MM.1S (cell line): ENCODE measurements around the gene CYP27C1.

Experiments used
- CTCF ChIP-seq: fragments of 300-600 bp; sonication (generic); IDR thresholded peaks from 2 replicates; pipeline ENCODE4 v1.5.1; 2016; ENCODE audit warnings: antibody characterized with exemption, low read length, mixed read lengths
- EZH2 ChIP-seq: fragments of 300-600 bp; sonication (generic); optimal IDR thresholded peaks from 2 replicates; pipeline ENCODE3; 2017; ENCODE audit warnings: low read depth, mild to moderate bottlenecking, antibody characterized with exemption, low read length, mixed read lengths
- EZH2phosphoT487 ChIP-seq: fragments of 300-600 bp; sonication (generic); IDR thresholded peaks from 2 replicates; pipeline ENCODE4 v1.6.1; 2018; ENCODE audit warnings: antibody characterized with exemption, low read length

GRCh38 chr2:127158614-127159290 lies 61.3 kb downstream of the CYP27C1 start:
- TF ChIP-seq CTCF (no peak), EZH2phosphoT487 (no peak), EZH2 (no peak)
